NCI-H2227 treated with DMSO at 0.1 percent for 48 hours (cell line): ENCODE results near the gene KIF16B.

Experiments
- DNase-seq: peaks from one replicate; lab custom pipeline; 2025; lab: John Stamatoyannopoulos, UW

KIF16B gene

DNA sequence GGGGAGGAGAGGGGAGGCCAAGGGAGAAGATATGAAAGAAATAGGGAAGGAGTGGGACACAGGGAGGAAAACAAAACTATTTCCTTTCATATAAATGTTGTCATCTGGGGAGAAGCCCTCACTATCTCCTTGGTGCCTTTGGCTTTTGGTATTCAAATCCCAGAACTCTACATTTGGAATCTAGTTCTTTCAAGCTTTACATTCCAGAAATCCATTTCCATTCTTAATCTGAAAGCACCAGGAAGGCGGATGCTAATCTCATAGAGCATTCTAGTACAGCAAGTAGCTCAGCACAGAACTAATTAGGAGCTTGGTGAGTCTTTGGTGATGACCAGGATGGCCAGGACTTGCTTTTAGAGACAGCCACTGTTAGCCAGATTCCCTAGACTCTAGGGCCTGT lies 177.9 kb downstream of the KIF16B start:
- no peak for DNase-seq

DNA sequence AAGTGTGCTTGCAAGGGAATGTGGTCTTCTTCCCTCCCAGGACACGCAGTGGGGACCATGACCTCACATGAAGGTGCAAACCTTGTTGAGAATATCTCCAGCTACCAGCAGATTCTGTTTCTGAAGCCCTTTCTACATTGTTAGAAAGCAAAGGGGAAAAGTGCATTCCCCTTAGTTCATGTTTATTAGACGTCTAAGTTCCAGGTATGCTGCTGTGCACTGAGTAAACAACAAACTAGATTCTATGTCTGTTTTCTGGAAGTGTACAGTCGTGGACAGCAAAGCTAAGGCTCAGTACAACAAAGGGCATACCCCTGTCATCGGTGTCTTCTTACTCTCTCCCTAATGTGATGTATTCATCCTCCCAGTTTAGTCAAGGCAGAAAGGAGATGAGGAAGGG lies 178.5 kb downstream of the KIF16B start:
- no peak for DNase-seq

DNA sequence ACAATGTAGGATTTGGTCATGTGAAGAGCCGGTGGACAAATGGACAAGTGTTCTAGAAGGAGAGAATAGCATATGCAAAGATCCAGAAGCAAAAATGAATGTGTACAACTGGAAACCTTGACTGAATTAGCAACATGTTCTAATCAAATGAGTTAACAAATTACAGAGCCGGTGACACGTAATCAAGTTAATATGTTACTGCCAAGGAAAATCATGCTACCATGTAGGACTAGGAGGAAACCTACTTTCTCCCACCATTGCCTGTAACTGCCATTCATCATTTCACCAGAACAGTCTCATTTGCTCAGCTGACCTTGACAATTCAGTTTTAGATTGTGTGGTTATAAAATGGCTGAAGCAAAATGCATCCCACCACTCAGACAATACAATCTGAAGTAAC lies 179.4 kb downstream of the KIF16B start:
- no peak for DNase-seq

DNA sequence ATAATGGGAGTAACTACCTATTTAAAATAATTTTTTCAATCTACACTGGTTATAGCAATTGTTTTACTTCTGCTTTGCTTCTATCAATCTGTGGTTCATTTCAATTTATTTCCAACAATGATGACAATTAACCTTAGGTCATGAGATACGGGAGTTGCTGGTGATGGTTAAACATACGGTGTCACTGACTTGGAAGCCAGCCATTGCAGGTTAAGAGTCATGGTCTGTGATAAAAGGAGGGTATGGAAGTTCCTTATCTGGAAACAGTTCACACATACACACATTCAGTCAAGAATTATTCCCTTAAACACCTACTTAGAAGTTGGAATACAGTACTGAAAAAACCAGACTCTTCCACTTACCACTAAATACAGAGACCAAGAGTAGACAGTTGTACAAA lies 180.0 kb downstream of the KIF16B start:
- no peak for DNase-seq

DNA sequence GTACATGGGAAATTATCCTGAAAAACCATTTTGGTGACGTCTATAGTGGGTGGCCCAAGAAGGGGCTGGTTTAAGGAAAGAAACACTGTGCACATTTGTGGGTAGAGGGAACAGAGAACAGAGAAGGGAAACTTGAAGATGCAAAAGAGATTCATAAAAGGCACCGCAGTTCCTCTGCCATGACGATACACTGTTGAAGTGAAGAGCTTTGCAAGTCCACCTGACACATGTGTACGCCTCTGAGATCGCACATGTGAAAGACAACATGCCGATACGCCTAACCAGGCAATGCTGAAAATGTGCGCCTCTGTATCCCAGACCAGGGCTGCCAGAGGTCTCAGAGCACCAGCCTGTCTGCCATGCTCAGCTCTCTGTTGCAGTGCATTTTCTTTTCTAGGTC lies 180.9 kb downstream of the KIF16B start:
- no peak for DNase-seq

DNA sequence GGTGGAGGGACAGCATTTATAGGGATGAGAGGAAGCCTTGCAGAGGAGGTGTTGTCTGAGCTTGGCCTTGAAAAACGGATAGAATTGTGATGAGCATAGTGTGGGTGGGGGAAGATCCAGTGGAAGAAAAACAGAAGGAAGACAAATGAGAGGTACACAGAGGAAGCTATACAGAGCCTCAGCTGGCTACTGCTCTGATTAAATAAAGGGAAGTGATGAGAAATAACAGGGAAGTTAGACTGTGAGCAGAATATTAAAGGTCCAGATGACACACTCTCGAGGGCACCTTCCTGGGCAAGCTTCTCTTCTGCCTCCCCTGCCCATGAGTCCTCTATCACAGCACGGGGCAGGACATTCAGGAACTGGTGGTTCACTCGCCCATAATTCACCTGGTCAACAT lies 182.3 kb downstream of the KIF16B start:
- no peak for DNase-seq

DNA sequence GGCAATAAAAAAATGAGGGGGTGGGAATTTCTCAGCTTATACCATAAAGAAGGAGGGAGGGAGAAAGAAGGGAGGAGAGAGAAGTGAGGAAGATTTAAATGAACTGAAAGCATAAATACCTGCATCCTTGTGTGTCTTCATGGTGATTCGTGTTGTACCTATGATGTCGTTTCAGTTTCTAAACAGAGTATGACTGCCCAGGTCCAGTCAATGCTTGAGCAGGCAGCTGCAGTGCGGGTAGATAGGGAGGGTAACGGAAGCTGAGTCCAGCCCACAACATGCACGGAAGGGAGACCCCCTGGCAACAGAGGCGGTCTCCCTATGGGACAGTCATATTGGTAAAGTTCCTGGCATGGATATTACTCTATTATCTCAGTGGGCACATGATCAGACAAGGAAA lies 184.5 kb downstream of the KIF16B start:
- no peak for DNase-seq

DNA sequence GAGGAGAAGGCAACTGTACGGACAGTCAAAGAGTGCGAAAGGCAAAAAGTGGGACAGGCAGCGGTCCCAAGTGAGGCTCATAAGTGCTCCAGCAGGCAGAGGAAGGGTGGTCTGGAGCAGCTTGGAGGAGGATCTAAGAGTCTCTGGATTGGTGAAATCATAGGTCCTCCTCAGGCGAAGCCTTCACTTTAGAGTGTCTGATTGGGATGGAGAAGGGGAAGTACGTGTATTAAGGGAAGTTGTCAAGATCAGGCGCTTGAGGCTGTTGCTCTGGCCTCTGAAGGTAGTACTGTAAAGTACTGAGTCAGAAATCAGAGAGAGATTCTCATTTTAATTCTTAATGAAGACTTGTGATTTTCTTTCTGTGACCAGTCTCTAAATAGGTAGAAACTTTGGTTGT lies 185.6 kb downstream of the KIF16B start:
- DNase-seq = no peak

DNA sequence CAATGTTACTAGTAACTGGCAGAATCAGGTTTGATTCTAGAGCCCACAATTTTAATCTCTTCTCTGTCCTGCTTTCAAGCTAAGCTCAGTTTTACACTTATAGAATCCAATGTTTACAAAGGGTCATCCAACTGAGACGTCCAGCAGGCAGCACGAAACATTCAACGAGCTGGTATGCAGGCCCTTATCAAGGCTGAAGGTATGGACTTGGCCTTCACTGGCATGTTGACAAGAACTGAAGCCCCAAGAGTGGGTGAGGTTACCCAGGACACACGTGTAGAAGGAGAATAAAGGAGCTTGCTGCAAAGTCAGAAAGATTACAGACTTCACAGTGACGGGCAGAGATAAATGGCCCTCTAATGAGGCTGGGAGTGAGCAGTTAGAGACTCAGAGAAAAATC lies 187.4 kb downstream of the KIF16B start:
- DNase-seq = no peak

DNA sequence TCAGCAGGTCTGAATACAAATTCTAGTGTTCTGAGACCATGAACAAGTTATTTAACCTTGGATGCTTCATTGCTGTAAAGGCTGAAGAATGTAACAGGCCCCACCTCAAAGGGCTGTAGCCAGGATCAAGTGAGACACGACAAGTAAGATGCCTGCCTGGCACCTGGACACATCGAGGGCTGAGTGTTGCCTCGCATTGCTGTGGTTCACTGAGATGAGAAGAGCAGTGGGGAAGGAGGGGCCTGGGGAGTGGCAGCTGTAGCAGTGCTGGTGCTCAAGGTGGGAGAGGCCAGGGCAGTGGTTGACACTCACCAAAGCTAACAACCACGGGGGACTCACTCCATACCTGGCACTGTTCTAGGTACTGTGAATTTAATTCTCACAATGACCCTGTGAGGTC lies 187.8 kb downstream of the KIF16B start:
- DNase-seq = no peak

DNA sequence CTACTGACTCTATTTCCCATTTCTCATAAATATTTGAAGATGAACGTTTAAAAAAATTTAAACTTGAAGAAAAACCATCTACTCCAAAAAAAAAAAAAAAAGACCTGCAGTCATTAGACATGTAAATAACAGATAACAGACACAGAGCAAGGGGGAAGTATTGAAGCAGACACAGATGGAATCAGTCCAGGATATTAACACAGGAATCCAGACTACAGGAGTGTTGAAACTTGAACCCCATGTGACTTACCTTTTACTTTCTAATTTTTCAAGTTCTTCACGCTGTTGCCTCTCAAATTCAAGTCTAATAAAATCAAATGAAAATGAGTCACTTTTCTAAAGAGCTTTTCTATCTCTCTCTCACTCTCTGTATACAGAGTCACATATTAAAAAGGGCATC lies 191.8 kb downstream of the KIF16B start:
- DNase-seq = no peak

DNA sequence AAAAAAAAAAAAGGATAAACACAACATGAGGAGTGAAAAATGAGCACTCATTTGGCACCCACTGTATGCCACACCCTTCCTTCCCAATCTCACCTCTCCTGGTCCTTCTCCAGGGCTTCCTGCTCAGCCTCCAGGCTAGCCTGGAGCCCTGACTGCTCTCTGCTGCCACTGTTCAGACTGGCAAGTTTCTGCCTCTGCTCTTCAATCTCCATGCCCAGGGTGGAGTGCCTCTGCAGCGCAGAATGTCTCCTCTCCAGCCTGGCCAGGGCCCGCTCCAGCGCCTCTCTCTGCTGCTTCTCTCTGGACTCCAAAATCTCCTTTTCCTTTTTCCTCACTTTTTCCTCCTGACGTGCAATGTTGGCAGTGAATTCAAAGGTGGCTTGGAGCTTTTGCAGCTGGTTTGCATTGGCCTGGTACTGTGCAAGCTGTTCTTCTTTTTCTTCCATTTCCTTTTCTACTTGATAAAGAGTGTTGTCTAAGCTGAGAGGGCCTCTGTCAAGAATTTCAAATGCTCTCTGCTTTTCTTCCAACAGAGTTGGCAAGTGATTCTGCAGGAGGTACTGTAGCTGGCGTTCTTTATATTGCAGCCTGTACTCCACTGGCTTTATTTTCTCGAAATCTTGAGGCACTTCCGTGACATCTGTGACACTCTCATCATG lies 194.4 kb downstream of the KIF16B start:
- DNase-seq = no peak

DNA sequence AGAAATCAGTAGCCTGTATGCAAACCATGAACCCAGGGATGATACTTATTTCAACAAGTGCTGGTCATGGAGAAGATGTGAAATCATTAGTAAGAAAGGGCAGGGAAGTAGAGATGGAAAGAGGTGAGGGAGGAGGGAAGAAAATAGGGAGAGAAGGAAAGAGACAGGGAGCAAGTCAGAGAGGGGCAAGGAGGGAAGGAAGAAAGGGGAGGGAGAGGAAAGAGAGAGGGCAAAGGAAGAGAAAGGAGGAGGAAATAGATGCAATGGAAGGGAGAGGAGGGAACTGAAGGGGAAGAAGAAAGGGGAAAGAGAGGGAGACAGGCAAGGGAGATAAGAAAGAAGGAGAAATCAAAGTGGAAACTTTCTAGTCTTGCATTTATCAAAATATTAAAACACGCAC lies 195.1 kb downstream of the KIF16B start:
- no peak for DNase-seq

DNA sequence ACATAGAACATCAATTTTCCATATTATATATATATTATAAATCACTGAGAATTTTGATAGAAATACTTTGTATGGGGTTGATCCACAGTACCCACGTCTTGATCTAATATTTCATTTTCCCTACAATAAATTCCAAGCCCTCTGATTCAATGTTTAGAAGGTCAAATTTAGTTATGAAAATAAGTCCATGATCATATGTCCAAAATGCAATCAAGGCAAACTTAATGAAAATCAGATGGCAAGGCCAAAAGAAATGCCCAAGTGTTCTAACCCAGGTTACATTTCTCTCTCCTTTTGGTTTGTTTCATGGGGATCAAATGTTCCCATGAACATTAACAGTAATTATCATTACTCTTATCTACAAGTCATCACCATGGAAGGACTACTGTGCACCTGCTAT lies 203.8 kb downstream of the KIF16B start:
- no peak for DNase-seq

DNA sequence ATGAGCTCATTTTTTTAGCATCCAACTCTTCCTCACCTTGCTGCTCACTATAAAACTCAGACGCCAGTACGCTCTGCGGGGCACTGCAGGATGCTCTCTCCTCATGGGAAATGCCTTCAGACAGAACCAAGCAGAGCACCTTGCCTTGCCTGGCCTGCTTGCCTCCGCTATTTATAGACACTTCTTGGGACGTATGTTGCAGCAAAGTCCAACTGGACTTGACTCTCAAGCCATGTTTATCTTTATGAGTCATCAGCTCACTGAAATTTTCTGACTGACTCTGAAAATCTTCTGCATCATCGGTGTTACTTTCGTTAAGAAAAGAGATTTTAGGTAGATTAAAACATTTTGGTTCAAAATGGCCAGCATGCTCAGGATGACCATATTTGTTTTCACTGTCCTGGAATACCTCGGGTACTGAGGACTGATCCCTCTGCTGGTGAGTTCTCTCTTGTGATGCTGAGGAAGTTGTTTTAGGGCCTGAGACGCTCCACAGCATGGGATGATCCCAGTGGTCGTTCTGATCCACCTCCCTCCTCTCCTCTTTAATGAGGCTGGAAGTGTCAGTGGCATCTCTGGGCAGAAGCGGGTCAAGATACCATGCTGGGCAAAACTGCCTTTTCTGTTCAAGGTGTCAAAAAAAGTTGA lies 204.5 kb downstream of the KIF16B start:
- DNase-seq = no peak

DNA sequence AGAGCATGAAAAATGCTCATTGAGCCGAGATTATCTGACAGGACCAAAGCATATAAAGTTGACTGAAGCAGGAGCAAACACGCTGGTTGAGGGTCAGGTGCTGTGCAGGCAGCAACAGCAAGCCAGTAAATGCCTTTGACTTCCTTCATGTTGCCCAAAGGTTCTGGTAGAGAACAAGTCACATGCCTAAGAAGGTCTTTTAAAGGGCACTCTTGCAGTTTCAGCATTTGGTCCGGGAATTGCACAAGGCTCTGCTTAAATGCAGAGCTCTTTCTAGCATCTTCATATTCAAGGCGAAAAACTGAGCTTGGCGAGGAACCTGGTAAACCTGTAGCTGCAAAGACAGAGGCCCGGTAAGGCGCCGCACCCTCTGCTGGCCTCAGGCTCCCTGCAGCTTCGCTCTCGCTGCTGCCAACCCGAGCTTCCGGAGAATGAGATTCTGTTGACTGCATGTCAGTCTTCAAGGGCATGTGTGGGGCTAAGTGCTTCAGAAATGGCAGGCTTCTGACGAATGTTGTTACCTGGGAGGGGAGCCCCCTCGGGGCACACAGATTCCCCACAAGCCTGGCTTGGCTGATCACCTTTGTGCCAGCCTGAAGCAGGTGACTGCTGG lies 205.2 kb downstream of the KIF16B start:
- DNase-seq = no peak

DNA sequence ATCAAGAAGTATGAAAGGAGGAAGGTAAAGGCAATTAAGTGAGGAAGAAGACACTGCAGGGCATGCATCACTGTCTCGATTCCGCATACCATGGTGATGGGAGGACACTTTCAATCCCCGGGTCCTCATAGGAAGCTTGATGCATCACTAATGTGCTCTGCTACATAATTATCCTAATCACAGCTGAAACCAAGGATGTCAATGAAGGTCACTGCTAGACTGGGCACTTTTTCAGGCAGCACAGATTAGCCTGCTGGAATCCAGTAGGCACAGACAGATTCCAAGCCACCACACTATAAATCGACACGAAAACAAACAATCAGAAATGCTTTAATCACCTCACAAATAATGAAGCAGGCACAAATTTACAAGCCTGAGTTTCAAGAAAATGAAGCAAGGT lies 206.7 kb downstream of the KIF16B start:
- DNase-seq = no peak

DNA sequence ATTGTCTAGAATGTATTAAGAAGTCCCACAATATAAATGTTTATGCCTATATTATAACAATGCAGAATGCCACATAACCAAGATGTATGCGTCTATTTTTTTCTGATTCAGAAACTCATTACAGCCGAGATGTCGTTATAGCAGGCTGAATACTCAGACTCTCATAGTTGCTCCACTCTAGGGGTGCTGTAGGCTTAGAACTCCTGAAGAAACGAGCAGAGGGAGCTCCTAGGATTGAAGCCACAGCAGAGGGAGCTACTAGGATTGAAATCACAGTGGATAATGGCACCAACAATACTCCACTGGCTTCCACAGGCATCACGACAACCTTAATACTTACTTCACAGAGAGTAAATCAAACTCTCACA lies 208.9 kb downstream of the KIF16B start:
- no peak for DNase-seq

DNA sequence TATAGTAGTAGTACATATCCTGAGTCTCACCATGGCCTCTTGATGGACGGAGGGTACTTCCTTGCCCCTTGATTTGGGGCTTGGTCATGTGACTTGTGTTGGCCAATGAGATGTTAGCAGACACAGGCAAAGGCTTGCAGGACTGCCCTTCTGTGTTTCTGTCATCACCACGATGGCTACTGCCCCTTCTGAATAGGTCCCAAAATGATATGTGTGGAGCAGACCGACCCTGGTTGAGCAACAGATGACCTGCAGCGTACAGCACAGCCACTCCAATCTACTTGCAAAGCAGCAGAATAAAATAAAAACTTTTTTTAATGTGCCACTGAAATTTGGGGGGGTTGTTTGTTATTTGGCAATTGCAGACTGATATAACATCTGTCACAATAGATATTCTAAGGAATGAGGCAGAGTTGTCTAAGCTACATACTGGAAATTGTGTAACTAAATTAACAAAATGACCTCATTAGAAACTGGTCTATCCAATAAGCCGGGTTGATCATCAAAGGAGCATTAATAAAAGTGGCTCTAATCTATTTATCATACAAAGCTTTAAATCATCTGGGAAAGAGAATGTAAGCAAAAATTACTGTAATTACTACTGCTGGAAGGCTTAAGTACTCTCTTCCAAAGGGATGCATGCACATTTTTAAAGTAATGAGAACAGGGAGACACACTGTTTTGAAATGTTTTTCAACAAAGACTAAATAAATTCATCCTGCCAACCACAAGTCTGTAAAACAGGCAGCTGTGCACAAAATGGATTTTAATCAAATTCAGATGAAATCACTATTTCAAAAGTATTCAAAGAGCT lies 209.5 kb downstream of the KIF16B start:
- no peak for DNase-seq

DNA sequence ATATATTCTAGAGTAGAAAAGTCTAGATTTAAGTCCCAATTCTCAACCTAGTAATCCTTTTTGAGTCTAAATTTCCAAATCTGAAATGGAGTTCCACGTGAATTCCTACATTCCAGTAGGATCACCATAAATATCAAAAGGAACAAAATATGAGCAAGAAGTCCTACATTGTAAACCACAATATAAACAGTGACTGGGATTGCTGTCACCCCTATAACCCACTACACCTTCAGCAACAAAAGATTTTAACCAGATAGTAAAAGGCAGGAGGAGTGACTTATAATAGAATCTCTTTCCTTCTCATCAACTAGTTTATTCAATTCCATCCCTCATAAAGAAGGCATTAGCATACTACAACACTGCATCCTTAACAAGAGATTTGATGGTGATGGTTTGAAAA lies 210.6 kb downstream of the KIF16B start:
- DNase-seq = no peak

DNA sequence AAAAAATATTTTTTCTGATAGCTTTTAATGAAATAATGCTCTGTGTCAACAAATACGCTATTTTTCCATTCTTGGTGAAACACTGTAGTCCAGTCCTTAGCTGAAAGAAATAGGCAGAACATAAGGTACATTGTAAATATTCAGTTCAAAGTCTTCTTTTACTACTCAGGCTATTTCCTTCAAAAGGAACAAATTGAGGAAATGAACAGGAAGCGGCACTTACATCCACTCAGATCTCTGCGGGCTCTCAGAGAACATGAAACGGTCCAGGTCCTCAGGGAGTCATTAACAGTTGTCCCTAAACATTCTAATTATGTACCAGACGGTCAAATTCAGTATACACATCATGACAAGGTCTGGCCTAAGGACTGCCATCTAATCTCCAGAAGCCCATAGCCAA lies 212.6 kb downstream of the KIF16B start:
- no peak for DNase-seq

DNA sequence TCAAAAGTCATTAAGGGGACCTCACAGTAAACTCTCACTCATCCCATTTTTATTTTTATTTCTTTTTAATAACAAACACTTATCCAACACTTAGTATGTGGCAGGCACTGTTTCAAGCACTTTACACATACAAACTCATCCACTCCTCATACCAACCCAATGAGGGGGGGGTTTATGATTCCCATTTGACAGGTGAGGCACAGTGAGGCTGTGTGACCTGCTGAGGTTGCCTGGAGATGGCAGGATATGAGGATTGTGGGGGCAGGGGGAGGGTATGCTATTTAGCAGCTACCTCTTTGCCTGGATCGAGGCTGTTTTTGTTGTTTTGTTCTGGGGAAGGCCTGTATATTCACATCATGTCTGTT lies 219.8 kb downstream of the KIF16B start:
- DNase-seq = no peak

DNA sequence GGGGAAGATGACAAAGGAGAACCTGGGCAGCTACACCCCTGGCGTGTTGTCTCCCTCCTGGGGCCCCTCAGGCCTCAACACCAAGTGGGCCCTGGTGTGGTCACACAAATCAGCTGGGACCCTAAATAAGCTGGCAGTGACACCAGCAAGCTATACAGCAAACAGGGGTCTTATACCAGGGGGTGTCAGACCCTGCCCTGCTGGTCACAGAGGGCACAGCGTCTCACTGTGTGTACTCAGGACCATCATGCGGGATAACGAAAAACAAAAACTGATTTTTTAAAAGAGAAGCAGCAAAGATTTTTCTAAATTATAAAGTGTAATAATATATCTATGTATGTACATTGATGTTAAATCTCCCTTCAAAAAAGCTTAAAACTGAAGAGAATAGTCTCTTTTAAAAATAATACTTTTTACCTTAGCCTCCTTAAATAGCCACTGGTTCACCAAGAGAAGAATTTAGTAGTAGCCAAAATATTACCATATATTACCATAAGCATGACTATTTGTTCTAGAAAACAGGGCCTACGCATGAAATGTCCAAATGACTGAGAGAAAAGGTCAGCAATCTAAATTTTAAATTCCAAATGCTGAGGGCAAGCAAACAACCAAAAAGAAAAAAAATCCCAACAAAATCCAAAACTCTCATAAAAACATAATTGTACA lies 220.4 kb downstream of the KIF16B start:
- no peak for DNase-seq
